HG02870 (cell line): ENCODE data around the gene SURF1.
"Not testable (repeated sequence)": the region's sequence is repeated elsewhere in the genome, so short reads cannot be mapped to it uniquely, and the experiment has no call there.

Experiments
- ATAC-seq: cut with Tn5 transposase; IDR thresholded peaks from one replicate; pipeline ENCODE4 v1.9.1; 2021; ENCODE audit warnings: mild to moderate bottlenecking, moderate library complexity; ENCODE audit not compliant: unreplicated experiment

The SURF1 gene

GRCh38 chr9:133356391-133357091 lies at the start of gene SURF1, which contains the start of gene SURF2:
Gene SURF1 (minus strand): TSS chr9:133356487. CDS start chr9:133356453, 34 bp downstream.
Gene SURF2 (plus strand): TSS chr9:133356550. CDS start chr9:133356593, 43 bp downstream.
- peak; percentile 40 for ATAC-seq

DNA sequence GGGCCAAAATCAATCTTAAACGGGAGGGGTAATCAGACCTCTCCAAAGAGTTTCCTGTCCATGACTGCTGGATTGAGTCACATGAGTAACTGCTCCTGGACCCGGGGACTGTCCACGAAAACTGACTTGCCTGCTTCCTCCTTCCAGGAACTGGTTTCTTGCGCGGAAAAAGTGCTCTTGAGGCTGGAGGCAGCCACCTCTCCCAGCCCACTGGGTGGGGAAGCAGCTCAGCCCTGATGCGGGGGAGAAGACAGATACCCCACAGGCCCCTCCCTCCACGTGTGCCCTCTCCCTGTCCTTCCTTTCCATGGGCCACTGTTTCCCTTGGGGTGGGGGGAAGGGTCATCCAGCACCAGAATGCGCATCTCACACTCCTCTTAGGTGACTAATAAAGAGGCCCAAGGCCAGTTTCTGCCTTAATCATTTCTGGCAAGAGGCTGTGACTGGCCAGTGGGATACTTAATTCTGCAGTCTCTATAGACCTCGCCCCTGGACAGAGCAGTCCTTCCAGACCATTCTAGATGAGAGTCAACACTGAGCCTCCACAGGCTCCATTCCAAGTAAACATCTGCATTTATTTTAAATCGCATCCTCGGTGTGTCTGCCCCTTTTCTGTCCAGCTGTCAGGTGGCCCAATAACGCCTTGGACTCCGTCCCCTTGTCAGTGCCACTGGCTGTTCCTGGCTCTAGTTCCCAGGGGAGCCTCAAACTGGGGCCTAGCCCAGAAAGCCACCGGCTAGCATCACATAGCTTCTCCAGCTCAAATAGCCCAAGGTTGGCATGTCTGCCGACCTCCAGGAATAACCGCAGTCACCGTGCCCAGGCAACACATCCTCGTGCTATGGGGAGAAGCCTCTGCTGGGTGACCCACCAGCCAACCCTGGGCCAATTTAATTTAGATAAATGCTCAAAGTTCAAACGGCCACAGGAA lies 49.5 kb upstream of the SURF1 start:
- ATAC-seq, result no peak

DNA sequence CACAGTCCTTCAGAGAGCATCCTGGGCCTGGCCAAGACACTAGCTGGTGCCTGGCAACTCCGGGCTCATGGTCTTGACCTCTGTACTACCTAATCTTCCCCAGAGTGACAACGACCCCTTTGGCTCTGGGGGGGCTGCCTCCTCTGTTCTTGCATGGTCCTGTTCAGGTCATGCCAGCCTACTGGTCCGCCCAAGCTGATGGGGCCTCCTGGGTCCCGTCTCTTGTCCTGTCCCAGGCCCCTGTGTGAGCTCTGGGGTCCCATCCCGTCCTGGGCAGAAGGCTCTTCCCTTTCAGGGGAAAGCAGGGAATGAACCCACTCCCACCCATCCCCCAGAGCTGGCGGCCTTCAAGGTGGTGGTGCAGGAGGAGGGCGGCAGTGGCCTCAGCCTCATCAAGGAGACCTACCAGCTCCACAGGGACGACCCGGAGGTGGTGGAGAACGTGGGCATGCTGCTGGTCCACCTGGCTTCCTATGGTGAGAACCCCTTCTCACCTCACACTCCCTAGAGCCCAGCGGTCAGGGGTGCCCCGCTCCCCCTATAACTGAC lies 48.2 kb upstream of the SURF1 start:
- no peak for ATAC-seq

DNA sequence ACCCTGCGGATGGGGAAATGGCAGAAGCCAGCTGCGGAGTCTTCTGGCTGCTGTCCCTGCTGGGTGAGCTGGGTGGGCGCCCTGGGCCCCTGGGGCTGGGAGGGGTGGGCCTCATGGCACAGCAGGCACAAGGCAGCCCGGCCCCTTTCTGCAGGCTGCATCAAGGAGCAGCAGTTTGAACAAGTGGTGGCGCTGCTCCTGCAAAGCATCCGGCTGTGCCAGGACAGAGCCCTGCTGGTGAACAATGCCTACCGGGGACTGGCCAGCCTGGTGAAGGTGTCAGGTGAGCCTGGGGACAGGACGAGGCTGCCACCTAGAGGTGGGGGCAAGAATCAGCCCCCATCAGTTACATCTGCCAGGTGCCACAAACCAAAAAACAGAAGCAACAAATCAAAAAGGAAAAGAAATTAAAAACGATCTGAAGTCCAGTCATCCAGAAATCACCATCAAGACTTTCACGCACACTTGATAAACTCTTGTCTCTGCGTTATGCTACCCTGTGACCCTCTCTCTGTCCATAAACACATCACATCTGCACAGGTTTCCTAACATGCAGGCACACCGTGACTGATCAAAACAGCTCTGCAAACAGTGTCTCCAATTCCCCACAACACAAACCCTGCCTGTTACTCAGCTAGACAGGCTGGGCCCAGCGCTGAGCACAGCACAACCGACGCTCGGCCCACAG lies 47.6 kb upstream of the SURF1 start:
- no peak for ATAC-seq

- no peak for ATAC-seq
Observed at GRCh38 chr9:133402689-133403088, 46.4 kb upstream of the SURF1 start.

- ATAC-seq, result no peak
Observed at GRCh38 chr9:133401588-133401987, 45.3 kb upstream of the SURF1 start.

GRCh38 chr9:133400292-133400691 lies 44.0 kb upstream of the SURF1 start:
- ATAC-seq, result no peak

DNA sequence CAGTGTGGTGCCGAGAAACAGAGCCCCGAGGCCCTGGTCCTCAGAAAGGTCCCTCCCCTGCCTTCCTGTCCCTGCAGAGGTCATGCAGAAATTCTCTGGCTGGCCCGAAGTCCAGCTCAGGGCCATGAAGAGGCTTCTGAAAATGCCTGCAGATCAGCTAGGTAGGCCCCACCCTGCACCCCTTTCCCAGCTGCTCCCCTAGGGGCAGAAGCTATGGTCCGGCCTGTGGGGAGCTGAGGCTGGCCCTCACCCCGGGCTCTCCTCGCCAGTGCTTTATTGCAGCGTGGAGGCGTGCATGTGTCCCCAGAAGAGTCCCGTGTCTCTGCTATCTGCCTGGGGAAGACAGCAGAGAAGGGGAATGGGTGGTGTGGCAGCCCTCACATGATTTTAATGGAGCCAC lies 41.6 kb upstream of the SURF1 start:
- no peak for ATAC-seq

GRCh38 chr9:133397370-133397769 lies 41.1 kb upstream of the SURF1 start:
- ATAC-seq, result no peak

GRCh38 chr9:133396952-133397351 lies 40.7 kb upstream of the SURF1 start:
- no peak for ATAC-seq

DNA sequence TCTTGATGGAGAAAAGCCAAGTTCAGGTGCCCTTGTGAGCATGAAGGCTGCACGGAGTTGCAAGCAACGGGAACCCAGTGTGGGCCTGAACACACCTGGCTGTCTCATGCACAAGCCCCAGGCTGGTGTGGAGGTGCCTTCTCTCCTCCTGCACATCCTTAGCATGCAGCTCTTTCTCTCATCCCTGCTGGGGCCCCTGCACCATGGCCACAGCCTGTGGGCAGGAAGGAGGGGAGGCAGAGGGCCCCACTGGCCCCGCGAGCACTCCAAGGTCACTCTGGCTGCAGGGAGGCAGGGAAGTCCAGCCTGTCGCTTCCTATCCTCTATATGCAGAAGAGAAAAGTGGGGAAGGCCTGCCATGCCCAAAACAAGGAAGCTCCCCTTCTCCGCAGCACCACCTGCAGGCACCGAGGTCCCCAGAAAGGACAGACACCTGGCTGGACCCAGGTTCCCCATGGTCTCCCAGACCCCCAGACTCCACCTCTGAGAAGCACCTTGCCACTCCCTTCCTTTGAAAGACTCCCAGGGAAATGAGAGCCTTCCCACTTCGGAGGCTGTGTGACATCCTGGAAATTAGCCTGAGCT lies 38.5 kb upstream of the SURF1 start:
- ATAC-seq, result no peak

GRCh38 chr9:133393399-133393798 lies 37.1 kb upstream of the SURF1 start:
- no peak for ATAC-seq

- ATAC-seq, result not testable (repeated sequence)
Observed at GRCh38 chr9:133392308-133392707, 36.0 kb upstream of the SURF1 start.

DNA sequence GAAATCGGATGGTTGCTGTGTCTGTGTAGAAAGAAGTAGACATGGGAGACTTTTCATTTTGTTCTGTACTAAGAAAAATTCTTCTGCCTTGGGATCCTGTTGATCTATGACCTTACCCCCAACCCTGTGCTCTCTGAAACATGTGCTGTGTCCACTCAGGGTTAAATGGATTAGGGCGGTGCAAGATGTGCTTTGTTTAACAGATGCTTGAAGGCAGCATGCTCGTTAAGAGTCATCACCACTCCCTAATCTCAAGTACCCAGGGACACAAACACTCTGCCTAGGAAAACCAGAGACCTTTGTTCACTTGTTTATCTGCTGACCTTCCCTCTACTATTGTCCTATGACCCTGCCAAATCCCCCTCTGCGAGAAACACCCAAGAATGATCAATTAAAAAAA lies 35.2 kb upstream of the SURF1 start:
- not testable (repeated sequence) for ATAC-seq

DNA sequence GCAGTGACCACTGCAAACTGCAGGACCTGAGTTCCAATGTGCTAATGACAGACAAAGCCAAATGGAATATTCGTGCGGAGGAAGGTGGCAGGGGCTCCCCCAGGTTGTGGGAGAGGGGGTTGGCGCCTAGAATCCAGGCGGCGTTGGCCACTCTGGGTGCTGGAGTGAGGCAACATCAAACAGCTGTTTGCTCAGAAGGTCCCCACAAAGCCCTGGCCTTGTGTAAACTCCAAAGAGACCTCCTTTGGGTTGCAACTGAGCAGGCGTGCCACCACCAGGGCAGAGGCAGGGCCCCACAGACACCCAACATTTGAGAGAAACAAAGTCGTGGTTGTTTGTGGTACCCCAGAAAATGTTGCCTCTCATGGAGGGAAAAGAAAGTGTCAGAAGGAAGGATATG lies 34.4 kb upstream of the SURF1 start:
- no peak for ATAC-seq

DNA sequence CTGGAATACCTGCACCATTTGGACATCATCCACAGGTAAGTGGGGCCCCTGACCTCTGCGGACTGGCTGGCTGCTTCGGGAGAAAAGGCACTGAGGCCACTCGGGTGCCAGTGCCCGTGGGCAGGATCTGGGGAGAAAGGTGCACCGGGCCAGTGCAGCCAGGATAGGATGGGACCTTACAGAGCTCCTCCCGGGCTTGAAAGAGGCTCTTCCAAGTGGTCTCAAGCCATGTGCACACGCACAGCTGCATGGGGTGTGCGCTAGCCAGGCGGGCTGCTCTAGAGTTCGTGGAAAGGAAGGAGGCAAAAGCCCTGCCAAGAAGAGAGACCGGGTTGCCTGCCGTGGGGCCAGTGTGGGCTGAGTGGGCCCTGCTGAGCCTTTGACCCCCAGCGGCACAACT lies 33.3 kb upstream of the SURF1 start:
- no peak for ATAC-seq

- no peak for ATAC-seq
Observed at GRCh38 chr9:133389025-133389557, 32.8 kb upstream of the SURF1 start.

DNA sequence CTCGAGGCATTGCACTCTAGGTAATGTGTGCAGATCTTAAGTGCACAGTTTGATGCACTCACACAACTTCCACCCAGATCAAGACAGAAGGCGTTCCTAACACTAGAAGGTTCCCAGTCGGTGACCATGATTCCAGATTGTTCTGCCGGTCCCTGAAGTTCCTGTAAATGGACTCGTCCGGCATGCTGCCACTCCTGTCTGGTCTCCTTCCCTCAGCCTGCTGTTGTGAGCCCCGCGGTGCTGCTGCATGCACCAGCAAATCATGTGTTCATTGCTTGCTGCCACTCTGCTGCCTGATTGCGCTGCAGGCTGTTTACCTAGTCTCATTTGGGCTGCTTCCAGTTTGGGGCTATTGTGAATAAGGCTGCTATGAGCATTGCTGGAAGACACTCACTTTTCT lies 31.4 kb upstream of the SURF1 start:
- ATAC-seq, result no peak

- ATAC-seq, result no peak
Observed at GRCh38 chr9:133386338-133386737, 30.1 kb upstream of the SURF1 start.

DNA sequence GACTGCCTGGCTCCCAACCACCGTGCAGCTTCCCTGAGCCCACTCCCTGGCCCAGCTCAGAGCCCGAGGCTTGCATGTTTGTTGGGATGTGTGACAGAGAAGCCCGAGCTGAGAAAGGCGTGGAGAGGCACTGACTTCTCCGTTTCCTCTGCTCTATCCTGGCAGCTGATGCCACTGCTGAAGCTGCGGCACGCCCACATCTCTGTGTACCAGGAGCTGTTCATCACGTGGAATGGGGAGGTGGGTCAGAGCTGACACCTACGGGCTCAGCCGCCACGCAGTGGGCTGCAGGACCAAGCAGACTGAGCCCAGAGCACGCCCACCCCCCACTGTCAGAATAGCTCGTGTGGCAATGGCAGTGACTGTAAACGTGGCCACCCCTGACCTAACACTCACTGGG lies 29.2 kb upstream of the SURF1 start:
- ATAC-seq, result no peak
